K562 treated with DMSO at 1 percent for 24 hours (cell line): ENCODE measurements around the gene NHSL2. TPM values are rescaled to one million over a fixed set of nuclear protein-coding genes. Genes with fewer than 3 reads are reported as not detected.

Experiments
- total RNA-seq: library from RNA; unstranded; fragments of 300-600 nt; gene quantifications from 2 replicates; pipeline ENCODE4 v1.2.3, GENCODE V29; 2022; ENCODE audit warnings: low read depth; ENCODE audit not compliant: insufficient read depth

Gene NHSL2
- total RNA-seq: 0.15 TPM in 1 of 2 replicates, not detected in the other

DNA sequence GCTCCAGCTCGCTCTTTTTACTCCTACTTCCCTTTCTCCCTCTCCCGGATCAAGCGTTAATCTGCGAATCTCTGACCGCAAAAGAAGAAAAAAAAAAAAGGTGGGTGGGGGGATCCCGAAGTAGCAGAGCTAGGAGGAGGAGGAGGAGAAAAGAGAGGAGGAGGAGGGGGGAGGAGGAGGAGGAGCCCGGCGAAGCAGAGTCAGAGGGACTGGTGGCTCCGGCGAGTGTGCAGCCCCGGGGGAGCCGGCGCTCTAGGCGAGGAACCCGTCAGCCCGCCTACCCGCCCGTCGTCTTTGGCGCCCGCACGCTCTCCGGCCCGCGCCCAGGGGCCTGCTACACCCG is at the start of gene NHSL2:
Gene NHSL2 (plus strand): TSS at position 203 of the 343 bp plus-strand sequence.

DNA sequence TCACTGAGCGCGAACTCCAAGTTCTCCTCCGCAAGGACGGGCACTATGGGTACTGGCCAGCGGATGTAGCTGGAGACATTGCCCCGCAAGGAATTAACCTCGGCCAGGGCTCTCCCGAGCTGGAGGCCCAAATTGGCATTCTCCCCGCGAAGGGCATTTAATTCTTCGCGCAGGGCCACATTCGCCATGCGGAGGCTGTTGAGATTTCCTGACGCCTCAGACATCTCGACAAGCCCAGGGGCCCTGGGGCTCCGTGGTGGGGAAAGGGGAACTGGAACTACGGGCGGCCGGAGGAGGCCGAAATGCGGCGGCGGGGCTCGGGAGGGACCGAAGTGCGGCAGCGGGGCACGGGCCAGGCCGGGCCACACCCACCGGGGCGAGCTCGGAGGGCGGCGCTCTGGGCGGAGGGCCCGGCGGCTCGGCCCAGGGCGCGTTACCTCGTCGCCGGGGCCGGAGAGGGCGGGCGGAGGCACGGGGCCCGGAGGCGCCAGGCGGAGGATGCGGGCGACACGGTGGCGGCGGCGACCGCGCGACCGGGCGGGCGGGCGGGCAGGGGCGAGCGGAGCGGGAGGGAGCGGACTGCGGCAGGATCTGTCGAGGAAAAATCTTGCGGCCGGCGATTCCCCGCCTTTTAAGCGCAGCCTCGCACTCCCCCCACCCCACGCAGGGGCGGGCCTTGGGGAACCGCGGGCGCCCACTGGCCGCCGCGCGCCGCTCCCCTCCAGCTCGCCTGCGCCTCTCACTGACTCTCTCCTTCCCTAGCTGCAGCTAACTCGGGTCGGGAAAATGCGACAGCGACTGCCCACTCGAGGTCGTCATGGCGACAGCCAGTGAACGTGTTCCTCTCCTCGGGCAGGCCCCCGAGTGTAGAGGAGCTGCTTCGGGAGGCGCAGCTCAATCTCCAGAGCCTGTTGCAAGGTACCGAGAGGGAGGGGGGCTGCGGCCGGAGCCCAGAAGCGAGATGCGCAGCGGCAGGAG is 221.0 kb downstream of the NHSL2 start, which contains the start of gene RTL5:
Gene RTL5 (minus strand): TSS at position 599 of the 978 bp plus-strand sequence.

DNA sequence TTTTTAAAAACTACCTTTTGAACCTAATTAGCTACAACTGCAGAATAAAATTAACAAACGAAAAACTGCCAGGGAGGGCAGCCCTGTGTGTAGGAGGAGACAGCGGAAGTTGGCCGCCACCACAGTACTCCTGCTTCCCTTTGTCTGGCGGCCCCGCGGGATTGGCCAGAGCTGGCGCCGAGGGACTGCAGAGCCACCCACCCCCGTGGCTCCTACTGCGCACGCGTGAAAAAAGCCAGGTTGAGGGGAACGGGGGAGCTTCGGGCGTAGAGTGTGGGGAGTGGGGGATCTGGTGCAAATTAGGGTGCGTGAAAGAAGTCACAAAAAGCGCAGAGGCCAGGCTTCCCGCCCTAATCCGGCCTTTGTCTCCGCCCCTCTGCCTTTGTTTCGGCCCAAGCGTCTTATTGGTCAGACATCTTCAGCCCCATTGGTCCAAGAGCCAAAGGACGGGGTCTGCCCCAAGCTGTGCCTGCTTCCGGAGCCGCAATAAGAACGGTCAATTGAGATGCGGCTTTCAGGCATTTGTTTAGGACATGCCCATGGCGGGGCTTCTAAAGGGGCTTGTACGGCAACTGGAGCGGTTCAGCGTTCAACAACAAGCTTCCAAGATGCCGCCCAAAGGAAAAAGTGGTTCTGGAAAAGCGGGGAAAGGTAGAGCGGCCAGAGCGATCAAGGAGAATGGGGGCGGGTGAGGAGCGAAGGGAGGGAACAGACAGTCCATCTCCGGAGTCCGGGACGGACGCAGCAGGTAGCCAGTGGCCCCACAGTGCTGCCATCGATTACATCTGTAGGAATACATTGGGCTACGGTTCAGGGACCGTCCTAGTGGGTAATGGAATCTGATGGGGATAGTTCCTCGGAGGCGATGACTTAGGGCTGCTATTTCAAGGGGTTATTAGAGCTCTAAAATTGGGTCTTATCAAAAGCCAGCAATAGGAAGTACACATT is 270.8 kb downstream of the NHSL2 start, which contains the start of gene PIN4:
Gene PIN4 (plus strand): TSS at position 580 of the 948 bp plus-strand sequence. CDS start 29 bp downstream, at position 609.

Other genes with a start within 250 kb of the NHSL2 start
- gene CXorf49, start 192.6 kb upstream of the NHSL2 start, total RNA-seq: not detected in 2 replicates
- gene CXorf49B, start 147.5 kb upstream of the NHSL2 start, total RNA-seq: not detected in 2 replicates
- gene RTL5, start 221.1 kb downstream of the NHSL2 start, total RNA-seq: 0.67 and 0.80 TPM in 2 replicates